Measurements from ENCODE around the gene PID1.
"Not testable (repeated sequence)": the region's sequence is repeated elsewhere in the genome, so short reads cannot be mapped to it uniquely, and the experiment has no call there.

PID1 gene

GRCh38 chr2:229081411-229081810 is 189.7 kb downstream of the PID1 start:
- DNase-seq (ENCODE audit: low read depth): peak; percentile 35
- TF ChIP-seq MAX (IDR thresholded peaks at IDR 0.05; ENCODE audit: low read depth, low read length): no peak
- TF ChIP-seq MYC (IDR thresholded peaks at IDR 0.05; ENCODE audit: low read depth, low read length): no peak
- TF ChIP-seq CTCF (IDR thresholded peaks at IDR 0.05; ENCODE audit: low read depth, low read length): no peak
- TF ChIP-seq POLR2A (IDR thresholded peaks at IDR 0.05; ENCODE audit: extremely low read depth, insufficient read length): no peak
- H3K4me3 ChIP-seq (ENCODE audit: low read depth, low read length): no peak overlapping the region

DNA sequence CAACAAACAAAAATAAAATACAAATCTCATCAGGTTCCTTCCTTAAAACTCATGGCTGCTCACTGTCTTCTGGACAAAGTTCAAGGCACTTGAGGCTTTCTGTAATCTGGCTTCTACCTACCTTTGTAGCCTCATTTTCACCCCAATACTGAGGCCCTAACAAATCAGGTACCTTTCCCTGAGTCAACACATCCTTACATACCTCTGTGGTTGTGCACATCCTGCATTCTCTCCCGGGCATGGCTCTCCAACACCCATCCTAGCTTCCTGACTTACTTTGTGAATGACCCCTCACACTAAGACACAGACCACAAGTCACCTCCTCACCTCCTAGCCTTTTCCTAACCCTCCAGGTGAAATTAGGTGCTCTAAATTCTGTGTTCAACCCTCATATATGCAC is 190.9 kb downstream of the PID1 start:
- H3K4me3 ChIP-seq (ENCODE audit: low read depth, low read length): no peak overlapping the region
- DNase-seq (ENCODE audit: low read depth): no peak
- TF ChIP-seq CTCF (IDR thresholded peaks at IDR 0.05; ENCODE audit: low read depth, low read length) (no peak), POLR2A (IDR thresholded peaks at IDR 0.05; ENCODE audit: extremely low read depth, insufficient read length) (no peak), MAX (IDR thresholded peaks at IDR 0.05; ENCODE audit: low read depth, low read length) (no peak), MYC (IDR thresholded peaks at IDR 0.05; ENCODE audit: low read depth, low read length) (no peak)

- H3K4me3 ChIP-seq (ENCODE audit: low read depth, low read length): not testable (repeated sequence)
- peak; percentile 44 for DNase-seq (ENCODE audit: low read depth)
These were observed 194.2 kb downstream of the PID1 start for GRCh38 chr2:229076886-229077285.

GRCh38 chr2:229073935-229074334 is 197.2 kb downstream of the PID1 start:
- no peak for TF ChIP-seq CTCF (IDR thresholded peaks at IDR 0.05; ENCODE audit: low read depth, low read length)
- no peak for TF ChIP-seq POLR2A (IDR thresholded peaks at IDR 0.05; ENCODE audit: extremely low read depth, insufficient read length)
- TF ChIP-seq MYC (IDR thresholded peaks at IDR 0.05; ENCODE audit: low read depth, low read length): no peak
- TF ChIP-seq MAX (IDR thresholded peaks at IDR 0.05; ENCODE audit: low read depth, low read length): no peak
- DNase-seq (ENCODE audit: low read depth): no peak
- no peak overlapping the region for H3K4me3 ChIP-seq (ENCODE audit: low read depth, low read length)

- no peak overlapping the region for H3K4me3 ChIP-seq (ENCODE audit: low read depth, low read length)
- no peak for TF ChIP-seq POLR2A (IDR thresholded peaks at IDR 0.05; ENCODE audit: extremely low read depth, insufficient read length)
- no peak for TF ChIP-seq MYC (IDR thresholded peaks at IDR 0.05; ENCODE audit: low read depth, low read length)
- no peak for TF ChIP-seq MAX (IDR thresholded peaks at IDR 0.05; ENCODE audit: low read depth, low read length)
- no peak for TF ChIP-seq CTCF (IDR thresholded peaks at IDR 0.05; ENCODE audit: low read depth, low read length)
- DNase-seq (ENCODE audit: low read depth): no peak
These were observed 199.7 kb downstream of the PID1 start for GRCh38 chr2:229071292-229071976.

DNA sequence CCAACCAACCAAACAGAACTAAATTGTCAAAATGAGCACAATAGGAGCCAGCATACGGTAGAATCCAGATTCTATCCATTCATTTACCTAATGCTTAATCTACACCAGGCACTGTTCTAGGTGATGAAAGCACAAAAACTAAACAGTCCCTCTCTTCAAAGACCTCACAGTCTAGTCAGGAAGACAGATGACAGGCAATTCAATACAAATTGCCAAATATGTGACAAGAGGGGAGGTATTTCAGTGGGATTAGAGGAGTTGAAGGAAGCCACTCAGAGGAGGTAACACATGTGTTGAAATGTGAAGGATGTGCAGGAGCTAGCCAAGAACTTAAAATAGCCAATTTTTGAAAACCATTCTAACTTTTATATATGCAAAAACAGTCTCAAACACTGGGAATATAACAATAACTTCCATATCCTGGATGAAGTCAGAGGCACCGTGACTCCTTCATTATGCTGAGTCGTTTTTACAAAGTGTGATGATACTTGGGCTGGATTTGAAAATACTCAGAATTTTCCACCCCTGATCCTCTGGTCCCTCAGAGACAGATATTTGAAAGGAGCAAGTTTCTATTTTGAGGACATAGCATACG is 204.9 kb downstream of the PID1 start:
- DNase-seq (ENCODE audit: low read depth): no peak
- no peak overlapping the region for H3K4me3 ChIP-seq (ENCODE audit: low read depth, low read length)
- TF ChIP-seq POLR2A (IDR thresholded peaks at IDR 0.05; ENCODE audit: extremely low read depth, insufficient read length) (no peak), MYC (IDR thresholded peaks at IDR 0.05; ENCODE audit: low read depth, low read length) (no peak), MAX (IDR thresholded peaks at IDR 0.05; ENCODE audit: low read depth, low read length) (no peak), CTCF (IDR thresholded peaks at IDR 0.05; ENCODE audit: low read depth, low read length) (no peak)

All from NB4 (cell line).